K562 (cell line): ENCODE measurements around the gene PLEKHA6. TPM values are rescaled to one million over a fixed set of nuclear protein-coding genes. Genes with fewer than 3 reads are reported as not detected.

Experiments
- CEBPB ChIP-seq: fragments of 450-650 bp; IDR thresholded peaks from 2 replicates; pipeline ENCODE4 v1.6.1; 2016; ENCODE audit warnings: missing genetic modification characterization, missing compliant biosample characterization
- E2F3 ChIP-seq: fragments of 250-450 bp; sonication (Bioruptor Pico); IDR thresholded peaks from 2 replicates; pipeline ENCODE4 v1.4.0; 2020; ENCODE audit warnings: mild to moderate bottlenecking
- FOXK2 ChIP-seq, 2 experiments: fragments of 450-650 bp; IDR thresholded peaks in 1 of 2; conservative IDR thresholded peaks in 1 of 2; 2 replicates each; pipeline ENCODE4 v1.6.1; 2016; ENCODE audit warnings: low read depth in 2 of 2, mild to moderate bottlenecking in 1 of 2
- FOXP1 ChIP-seq: sonication (generic); formaldehyde crosslinking; IDR thresholded peaks from 2 replicates; pipeline ENCODE4 v1.8.0; 2022; ENCODE audit warnings: mild to moderate bottlenecking, missing genetic modification reagents
- HEY1 ChIP-seq: fragments of 250-450 bp; sonication (Bioruptor Pico); IDR thresholded peaks from 2 replicates; pipeline ENCODE4 v1.5.0; 2020; ENCODE audit warnings: mild to moderate bottlenecking, moderate library complexity, borderline replicate concordance
- HNRNPLL ChIP-seq: fragments of 200-400 bp; formaldehyde crosslinking; IDR thresholded peaks from 2 replicates; pipeline ENCODE4 v1.6.1; 2017; ENCODE audit warnings: low read length, low read depth, mild to moderate bottlenecking; ENCODE audit not compliant: poor library complexity, severe bottlenecking
- L3MBTL2 ChIP-seq: fragments of 450-650 bp; IDR thresholded peaks from 2 replicates; pipeline ENCODE4 v1.6.1; 2016; ENCODE audit warnings: mild to moderate bottlenecking, moderate library complexity
- MECOM ChIP-seq: fragments of 250-450 bp; sonication (Bioruptor Pico); IDR thresholded peaks from 2 replicates; pipeline ENCODE4 v1.8.0; 2022; ENCODE audit warnings: inconsistent platforms
- NR4A1 ChIP-seq, 2 experiments: fragments of 250-450 bp in 1 of 2; fragments of 450-650 bp in 1 of 2; sonication (Bioruptor Pico) in 1 of 2; IDR thresholded peaks; 2 replicates each; pipeline versions ENCODE4 v1.4.0 to v1.6.1; 2016 to 2020; ENCODE audit warnings: mild to moderate bottlenecking in 2 of 2, missing compliant biosample characterization in 1 of 2, missing genetic modification characterization in 1 of 2, moderate library complexity in 1 of 2
- SAFB ChIP-seq: fragments of 200-400 bp; formaldehyde crosslinking; IDR thresholded peaks from 2 replicates; pipeline ENCODE4 v1.6.1; 2017; ENCODE audit warnings: low read depth, low read length, borderline replicate concordance
- SMARCC2 ChIP-seq: fragments of 450-650 bp; IDR thresholded peaks from 2 replicates; pipeline ENCODE4 v1.6.1; 2017; ENCODE audit warnings: antibody characterized with exemption, moderate library complexity, mild to moderate bottlenecking, low read depth
- TCF3 ChIP-seq: sonication (generic); formaldehyde crosslinking; IDR thresholded peaks from 2 replicates; pipeline ENCODE4 v1.4.0; 2020; ENCODE audit warnings: mild to moderate bottlenecking, missing genetic modification reagents
- TSC22D4 ChIP-seq: fragments of 450-650 bp; IDR thresholded peaks from 2 replicates; pipeline ENCODE4 v1.6.1; 2016; ENCODE audit warnings: missing genetic modification characterization, missing biosample characterization, control low read depth
- ZFPM2 ChIP-seq: fragments of 250-450 bp; sonication (Bioruptor Pico); IDR thresholded peaks from 2 replicates; pipeline ENCODE4 v1.5.1; 2022; ENCODE audit warnings: mild to moderate bottlenecking
- ZNF699 ChIP-seq: fragments of 250-450 bp; sonication (Bioruptor Pico); IDR thresholded peaks from 2 replicates; pipeline ENCODE4 v1.8.0; 2021; ENCODE audit warnings: mild to moderate bottlenecking, moderate library complexity; ENCODE audit not compliant: insufficient replicate concordance
- polyA plus RNA-seq, 8 experiments: library from polyadenylated mRNA; depleted of rRNA in 4 of 8; stranded (reverse) in 5 of 8; unstranded in 3 of 8; fragments of >200 nt; fragmentation: Nextera tagmentation in 2 of 8; fragmentation: Illumina TruSeq in 1 of 8; extraction: Ambion mirVana in 2 of 8; extraction: Trizol in 1 of 8; gene quantifications; 2 replicates each; pipeline versions ENCODE4 v1.2.1 to v1.2.3, GENCODE V29; 2011 to 2014; ENCODE audit warnings: inconsistent platforms in 1 of 8, missing spikeins in 1 of 8
- total RNA-seq, 7 experiments: library from RNA; depleted of rRNA in 6 of 7; stranded (reverse); fragments of >200 nt in 6 of 7; fragmentation: Illumina TruSeq in 2 of 7; extraction: Trizol in 2 of 7; gene quantifications; 2 replicates each; pipeline versions ENCODE4 v1.2.1 to v1.2.3, GENCODE V29; 2011 to 2021; ENCODE audit warnings: low replicate concordance in 1 of 7
- TF ChIP-seq, protein P1 (sequence below): fragments of 250-450 bp; sonication (Bioruptor Pico); IDR thresholded peaks from 2 replicates; pipeline ENCODE4 v1.4.0; 2020; ENCODE audit warnings: borderline replicate concordance
- TF ChIP-seq, protein P2 (sequence below): fragments of 250-450 bp; sonication (Bioruptor Pico); IDR thresholded peaks from 2 replicates; pipeline ENCODE4 v1.5.0; 2021; ENCODE audit warnings: mild to moderate bottlenecking, borderline replicate concordance
- TF ChIP-seq, protein P3 (sequence below): fragments of 250-450 bp; sonication (Bioruptor Pico); IDR thresholded peaks from 2 replicates; pipeline ENCODE4 v1.5.0; 2020; ENCODE audit warnings: mild to moderate bottlenecking, borderline replicate concordance
- TF ChIP-seq, protein P4 (sequence below): fragments of 250-450 bp; sonication (Bioruptor Pico); IDR thresholded peaks from 2 replicates; pipeline ENCODE4 v1.5.1; 2021; ENCODE audit warnings: mild to moderate bottlenecking

The PLEKHA6 gene
- total and polyA plus RNA-seq, 9 of the 15 experiments (the other 6 are each of a cell fraction or from before 2014, with no cell fraction given), result under 0.01 to 0.33 (median 0.01) TPM; not detected in 4

DNA sequence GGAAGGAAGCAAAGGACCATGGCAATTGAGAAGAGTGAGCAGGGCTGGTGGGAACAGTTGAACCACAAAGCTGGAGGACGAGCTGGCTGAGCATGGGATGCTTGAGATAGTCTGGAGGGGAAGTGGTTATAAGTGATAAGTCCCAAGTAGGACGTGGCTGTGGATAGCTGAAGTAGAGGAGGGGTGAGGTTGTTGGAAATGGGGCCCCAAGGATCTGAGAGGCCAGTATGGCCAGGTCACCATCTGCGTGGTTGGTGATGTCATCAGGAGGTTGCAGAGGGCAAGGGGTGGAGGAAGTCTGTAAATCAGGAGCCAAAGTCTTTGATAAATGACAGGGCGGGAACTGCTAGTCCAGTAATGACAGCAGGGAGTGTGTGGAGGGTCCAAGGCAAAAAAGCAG, 182.6 kb downstream of the PLEKHA6 start (continued):
- TF ChIP-seq, protein P1, sequence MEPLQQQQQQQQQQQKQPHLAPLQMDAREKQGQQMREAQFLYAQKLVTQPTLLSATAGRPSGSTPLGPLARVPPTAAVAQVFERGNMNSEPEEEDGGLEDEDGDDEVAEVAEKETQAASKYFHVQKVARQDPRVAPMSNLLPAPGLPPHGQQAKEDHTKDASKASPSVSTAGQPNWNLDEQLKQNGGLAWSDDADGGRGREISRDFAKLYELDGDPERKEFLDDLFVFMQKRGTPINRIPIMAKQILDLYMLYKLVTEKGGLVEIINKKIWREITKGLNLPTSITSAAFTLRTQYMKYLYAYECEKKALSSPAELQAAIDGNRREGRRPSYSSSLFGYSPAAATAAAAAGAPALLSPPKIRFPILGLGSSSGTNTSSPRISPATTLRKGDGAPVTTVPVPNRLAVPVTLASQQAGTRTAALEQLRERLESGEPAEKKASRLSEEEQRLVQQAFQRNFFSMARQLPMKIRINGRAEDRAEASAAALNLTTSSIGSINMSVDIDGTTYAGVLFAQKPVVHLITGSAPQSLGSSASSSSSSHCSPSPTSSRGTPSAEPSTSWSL (CRISPR knock-in tag), result no peak
- TF ChIP-seq NR4A1 (CRISPR knock-in tag; IDR thresholded peaks at IDR 0.05) (0 out of 2 replicates have a peak, but pooled peaks have one; percentile 35), NR4A1 (tag; IDR thresholded peaks at IDR 0.05) (peak; percentile 44; the same call in 1 of the 2 replicates), HNRNPLL (no peak), L3MBTL2 (no peak; the same call in 1 of the 2 replicates), SAFB (no peak), ZNF699 (CRISPR knock-in tag) (no peak), SMARCC2 (0 out of 2 replicates have a peak, but pooled peaks have one; percentile 17), MECOM (no peak), TSC22D4 (tag) (no peak), E2F3 (peak; percentile 95), TCF3 (CRISPR knock-in tag) (peak; percentile 97), CEBPB (tag) (no peak), FOXP1 (no peak), FOXK2 (conservative IDR thresholded peaks at IDR 0.05 in 1 of 2, IDR thresholded peaks at IDR 0.05 in 1 of 2; ENCODE audit: low read depth in 2 of 2) (peak in 1 of 2 experiments; percentile 65; a peak in 1 of 4 replicates), ZFPM2 (CRISPR knock-in tag) (no peak), HEY1 (CRISPR knock-in tag) (0 out of 2 replicates have a peak, but pooled peaks have one; percentile 67)
- TF ChIP-seq, protein P2, sequence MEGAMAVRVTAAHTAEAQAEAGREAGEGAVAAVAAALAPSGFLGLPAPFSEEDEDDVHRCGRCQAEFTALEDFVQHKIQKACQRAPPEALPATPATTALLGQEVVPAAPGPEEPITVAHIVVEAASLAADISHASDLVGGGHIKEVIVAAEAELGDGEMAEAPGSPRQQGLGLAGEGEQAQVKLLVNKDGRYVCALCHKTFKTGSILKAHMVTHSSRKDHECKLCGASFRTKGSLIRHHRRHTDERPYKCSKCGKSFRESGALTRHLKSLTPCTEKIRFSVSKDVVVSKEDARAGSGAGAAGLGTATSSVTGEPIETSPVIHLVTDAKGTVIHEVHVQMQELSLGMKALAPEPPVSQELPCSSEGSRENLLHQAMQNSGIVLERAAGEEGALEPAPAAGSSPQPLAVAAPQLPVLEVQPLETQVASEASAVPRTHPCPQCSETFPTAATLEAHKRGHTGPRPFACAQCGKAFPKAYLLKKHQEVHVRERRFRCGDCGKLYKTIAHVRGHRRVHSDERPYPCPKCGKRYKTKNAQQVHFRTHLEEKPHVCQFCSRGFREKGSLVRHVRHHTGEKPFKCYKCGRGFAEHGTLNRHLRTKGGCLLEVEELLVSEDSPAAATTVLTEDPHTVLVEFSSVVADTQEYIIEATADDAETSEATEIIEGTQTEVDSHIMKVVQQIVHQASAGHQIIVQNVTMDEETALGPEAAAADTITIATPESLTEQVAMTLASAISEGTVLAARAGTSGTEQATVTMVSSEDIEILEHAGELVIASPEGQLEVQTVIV (CRISPR knock-in tag), result no peak
- TF ChIP-seq, protein P3, sequence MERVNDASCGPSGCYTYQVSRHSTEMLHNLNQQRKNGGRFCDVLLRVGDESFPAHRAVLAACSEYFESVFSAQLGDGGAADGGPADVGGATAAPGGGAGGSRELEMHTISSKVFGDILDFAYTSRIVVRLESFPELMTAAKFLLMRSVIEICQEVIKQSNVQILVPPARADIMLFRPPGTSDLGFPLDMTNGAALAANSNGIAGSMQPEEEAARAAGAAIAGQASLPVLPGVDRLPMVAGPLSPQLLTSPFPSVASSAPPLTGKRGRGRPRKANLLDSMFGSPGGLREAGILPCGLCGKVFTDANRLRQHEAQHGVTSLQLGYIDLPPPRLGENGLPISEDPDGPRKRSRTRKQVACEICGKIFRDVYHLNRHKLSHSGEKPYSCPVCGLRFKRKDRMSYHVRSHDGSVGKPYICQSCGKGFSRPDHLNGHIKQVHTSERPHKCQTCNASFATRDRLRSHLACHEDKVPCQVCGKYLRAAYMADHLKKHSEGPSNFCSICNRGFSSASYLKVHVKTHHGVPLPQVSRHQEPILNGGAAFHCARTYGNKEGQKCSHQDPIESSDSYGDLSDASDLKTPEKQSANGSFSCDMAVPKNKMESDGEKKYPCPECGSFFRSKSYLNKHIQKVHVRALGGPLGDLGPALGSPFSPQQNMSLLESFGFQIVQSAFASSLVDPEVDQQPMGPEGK (CRISPR knock-in tag), result no peak
- TF ChIP-seq, protein P4, sequence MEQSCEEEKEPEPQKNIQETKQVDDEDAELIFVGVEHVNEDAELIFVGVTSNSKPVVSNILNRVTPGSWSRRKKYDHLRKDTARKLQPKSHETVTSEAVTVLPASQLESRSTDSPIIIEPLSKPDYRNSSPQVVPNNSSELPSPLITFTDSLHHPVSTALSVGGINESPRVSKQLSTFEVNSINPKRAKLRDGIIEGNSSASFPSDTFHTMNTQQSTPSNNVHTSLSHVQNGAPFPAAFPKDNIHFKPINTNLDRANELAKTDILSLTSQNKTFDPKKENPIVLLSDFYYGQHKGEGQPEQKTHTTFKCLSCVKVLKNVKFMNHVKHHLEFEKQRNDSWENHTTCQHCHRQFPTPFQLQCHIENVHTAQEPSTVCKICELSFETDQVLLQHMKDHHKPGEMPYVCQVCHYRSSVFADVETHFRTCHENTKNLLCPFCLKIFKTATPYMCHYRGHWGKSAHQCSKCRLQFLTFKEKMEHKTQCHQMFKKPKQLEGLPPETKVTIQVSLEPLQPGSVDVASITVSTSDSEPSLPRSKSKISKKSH, result no peak
